Naive thymus-derived CD4-positive, alpha-beta T cell (primary cell): ENCODE data around the gene CDK5R2. TPM values are rescaled to one million over a fixed set of nuclear protein-coding genes. Genes with fewer than 3 reads are reported as not detected.
A peak's percentile ranks its signal among the peaks of the same experiment; 100 is the strongest.
"Not testable (repeated sequence)": the region's sequence is repeated elsewhere in the genome, so short reads cannot be mapped to it uniquely, and the experiment has no call there.

Experiments
- ATAC-seq: fragments of 150-1000 bp; cut with Tn5 transposase; 2 replicates; pipeline ENCODE4 v1.10.0; 2021; ENCODE audit warnings: mild to moderate bottlenecking, moderate library complexity
- CTCF ChIA-PET: fragments of 350-600 bp; sonication (Branson Sonifier 250); formaldehyde crosslinking; loops from one replicate; lab custom pipeline; 2021; ENCODE audit warnings: antibody characterized with exemption; lab: Charles Lee
- POLR2A ChIA-PET: fragments of 350-600 bp; sonication (Branson Sonifier 250); formaldehyde crosslinking; loops from one replicate; lab custom pipeline; 2021; ENCODE audit warnings: antibody characterized with exemption, inconsistent platforms; lab: Charles Lee
- DNase-seq, 9 donors: peaks; one replicate each; pipeline versions ENCODE4 v3.0.0 to v3.0.0-alpha.2; 2020 to 2022; ENCODE audit warnings: mixed read lengths in 1 of 9
- H3K27ac ChIP-seq: one replicate; pipeline ENCODE4 v1.7.0; 2013; ENCODE audit warnings: mild to moderate bottlenecking, low read depth, low read length, moderate library complexity
- H3K27me3 ChIP-seq, 2 donors: one replicate each; pipeline ENCODE4 v1.7.0; 2013; ENCODE audit warnings: low read length in 2 of 2, mild to moderate bottlenecking in 2 of 2, moderate library complexity in 2 of 2; ENCODE audit not compliant: control insufficient read depth in 2 of 2, insufficient read depth in 2 of 2
- H3K36me3 ChIP-seq, 3 experiments: 1 replicate in 2 of 3; 2 replicates in 1 of 3; pipeline ENCODE4 v1.7.0; 2013; ENCODE audit warnings: low read length in 3 of 3, mild to moderate bottlenecking in 3 of 3, moderate library complexity in 1 of 3; ENCODE audit not compliant: insufficient read depth in 3 of 3, control insufficient read depth in 2 of 3
- H3K4me1 ChIP-seq, 2 donors: one replicate each; pipeline ENCODE4 v1.7.0; 2013; ENCODE audit warnings: low read length in 2 of 2, mild to moderate bottlenecking in 2 of 2, moderate library complexity in 1 of 2; ENCODE audit not compliant: control insufficient read depth in 2 of 2, insufficient read depth in 2 of 2
- H3K4me3 ChIP-seq: 2 replicates; pipeline ENCODE4 v1.7.0; 2013; ENCODE audit warnings: mild to moderate bottlenecking, low read length
- H3K9me3 ChIP-seq, 3 experiments: 1 replicate in 2 of 3; 2 replicates in 1 of 3; pipeline ENCODE4 v1.7.0; 2013; ENCODE audit warnings: low read length in 3 of 3; ENCODE audit not compliant: control insufficient read depth in 2 of 3
- H3K27ac Mint-ChIP-seq, 9 donors: one replicate each; pipeline ENCODE4 v1.8.0; 2020 to 2022; ENCODE audit warnings: mixed read lengths in 9 of 9, mild to moderate bottlenecking in 8 of 9, moderate library complexity in 5 of 9, inconsistent platforms in 2 of 9
- H3K27me3 Mint-ChIP-seq, 5 donors: one replicate each; pipeline ENCODE4 v1.8.0; 2021 to 2022; ENCODE audit warnings: mixed read lengths in 5 of 5, mild to moderate bottlenecking in 1 of 5
- H3K36me3 Mint-ChIP-seq, 5 donors: one replicate each; pipeline ENCODE4 v1.8.0; 2020 to 2022; ENCODE audit warnings: mixed read lengths in 5 of 5, mild to moderate bottlenecking in 3 of 5, inconsistent platforms in 1 of 5
- H3K4me1 Mint-ChIP-seq, 7 donors: one replicate each; pipeline ENCODE4 v1.8.0; 2020 to 2022; ENCODE audit warnings: mixed read lengths in 7 of 7, mild to moderate bottlenecking in 3 of 7, inconsistent platforms in 1 of 7
- H3K4me3 Mint-ChIP-seq, 10 donors: one replicate each; pipeline ENCODE4 v1.8.0; 2020 to 2022; ENCODE audit warnings: mild to moderate bottlenecking in 10 of 10, mixed read lengths in 10 of 10, moderate library complexity in 6 of 10, inconsistent platforms in 2 of 10
- H3K9me3 Mint-ChIP-seq, 11 donors: one replicate each; pipeline ENCODE4 v1.8.0; 2020 to 2022; ENCODE audit warnings: mixed read lengths in 11 of 11, mild to moderate bottlenecking in 4 of 11, inconsistent platforms in 1 of 11, moderate library complexity in 1 of 11
- intact Hi-C, 2 donors: fragments of 100-400 bp; cut with micrococcal nuclease; formaldehyde crosslinking; loops; one replicate each; pipeline ENCODE4 v1.15.1; 2023
- polyA plus RNA-seq, 2 donors: library from polyadenylated mRNA; unstranded; fragments of 300-500 nt; fragmentation: Illumina TruSeq; gene quantifications; one replicate each; pipeline ENCODE4 v1.2.3, GENCODE V29; 2021
- total RNA-seq, 6 experiments: library from RNA in 5 of 6; stranded (reverse) in 5 of 6; gene quantifications; 1 replicate in 5 of 6; 2 replicates in 1 of 6; pipeline ENCODE4 v1.2.3 and lab custom pipeline; 2021 to 2026

CDK5R2 gene
- total and polyA plus RNA-seq, 7 experiments from 2014 or later, result not detected

GRCh38 chr2:218927876-218928275 is 31.6 kb upstream of the CDK5R2 start:
- Mint-ChIP-seq H3K27me3 (peaks cover 20 to 61% (median 45%) of the 10 kb centered on the region in 5 donors), H3K4me3 (no peak overlapping the region), H3K4me1 (no peaks in the 10 kb centered on the region), H3K9me3 (peaks cover 3 to 29% (median 12%) of the 10 kb centered on the region in 11 donors), H3K27ac (no peak overlapping the region), H3K36me3 (peaks cover 0 to 15% (median 5%) of the 10 kb centered on the region in 5 donors)
- H3K4me3 ChIP-seq, result no peak overlapping the region
- H3K27ac ChIP-seq, result no peak overlapping the region
- H3K9me3 ChIP-seq, result no peaks in the 10 kb centered on the region
- DNase-seq (no peak), ATAC-seq (no peak)
- CTCF ChIA-PET, result no interaction called here
- no peaks in the 10 kb centered on the region for H3K4me1 ChIP-seq
- no peaks in the 10 kb centered on the region for H3K36me3 ChIP-seq
- POLR2A ChIA-PET, result no interaction called here
- intact Hi-C loops, result no loop called here
- no peaks in the 10 kb centered on the region for H3K27me3 ChIP-seq

GRCh38 chr2:218930488-218930887 is 29.0 kb upstream of the CDK5R2 start:
- H3K4me3 ChIP-seq, H3K36me3 Mint-ChIP-seq, intact Hi-C loops, DNase-seq, POLR2A ChIA-PET, H3K27me3 ChIP-seq, H3K4me1 Mint-ChIP-seq, ATAC-seq, H3K27ac Mint-ChIP-seq, H3K4me3 Mint-ChIP-seq, CTCF ChIA-PET, H3K27ac ChIP-seq, H3K9me3 ChIP-seq, H3K4me1 ChIP-seq, H3K36me3 ChIP-seq: not testable (repeated sequence)
- Mint-ChIP-seq H3K27me3 (peaks cover 19 to 46% (median 37%) of the 10 kb centered on the region in 5 donors), H3K9me3 (peaks cover 0 to 24% (median 8%) of the 10 kb centered on the region in 11 donors)

- Mint-ChIP-seq H3K27me3 (peaks cover 19 to 50% (median 38%) of the 10 kb centered on the region in 5 donors), H3K9me3 (peaks cover 0 to 24% (median 8%) of the 10 kb centered on the region in 11 donors)
- H3K27ac ChIP-seq, H3K27ac Mint-ChIP-seq, H3K9me3 ChIP-seq, ATAC-seq, H3K4me1 Mint-ChIP-seq, H3K36me3 ChIP-seq, POLR2A ChIA-PET, DNase-seq, H3K4me1 ChIP-seq, H3K27me3 ChIP-seq, CTCF ChIA-PET, H3K4me3 ChIP-seq, H3K36me3 Mint-ChIP-seq, H3K4me3 Mint-ChIP-seq, intact Hi-C loops: not testable (repeated sequence)
Measured at GRCh38 chr2:218931751-218932150, 27.7 kb upstream of the CDK5R2 start.

GRCh38 chr2:218944759-218945404 is 14.6 kb upstream of the CDK5R2 start:
- H3K4me3 ChIP-seq, result no peak overlapping the region
- intact Hi-C loops, result no loop called here
- no peaks in the 10 kb centered on the region for H3K4me1 ChIP-seq
- CTCF ChIA-PET, result no interaction called here
- Mint-ChIP-seq H3K36me3 (peaks cover 0 to 7% (median 3%) of the 10 kb centered on the region in 5 donors), H3K4me3 (no peak overlapping the region), H3K9me3 (peaks cover 0 to 10% (median 3%) of the 10 kb centered on the region in 11 donors), H3K27me3 (peaks cover 35 to 72% (median 48%) of the 10 kb centered on the region in 5 donors), H3K27ac (no peak overlapping the region), H3K4me1 (no peaks in the 10 kb centered on the region)
- ATAC-seq, result no peak
- no peaks in the 10 kb centered on the region for H3K27me3 ChIP-seq
- POLR2A ChIA-PET, result no interaction called here
- DNase-seq, result no peak
- H3K9me3 ChIP-seq, result no peaks in the 10 kb centered on the region
- H3K27ac ChIP-seq, result no peak overlapping the region
- H3K36me3 ChIP-seq, result no peaks in the 10 kb centered on the region

- Mint-ChIP-seq H3K27me3 (peaks cover 33 to 65% (median 44%) of the 10 kb centered on the region in 5 donors), H3K4me1 (no peaks in the 10 kb centered on the region), H3K9me3 (peaks cover 0 to 6% (median 0%) of the 10 kb centered on the region in 11 donors), H3K36me3 (peaks cover 0 to 4% (median 3%) of the 10 kb centered on the region in 5 donors), H3K27ac (peak overlapping the region in 1 of 9 donors; percentile 43), H3K4me3 (no peak overlapping the region)
- H3K36me3 ChIP-seq, result no peaks in the 10 kb centered on the region
- no peaks in the 10 kb centered on the region for H3K9me3 ChIP-seq
- H3K4me1 ChIP-seq, result no peaks in the 10 kb centered on the region
- CTCF ChIA-PET, result interaction anchor here (0.6 to 0.7 kb wide), 3 partner anchors 67 to 407 kb away, joined by 3 to 5 read pairs (median 3); no protein-coding TSS in a partner anchor
- DNase-seq (no peak), ATAC-seq (no peak)
- no peaks in the 10 kb centered on the region for H3K27me3 ChIP-seq
- H3K27ac ChIP-seq, result no peak overlapping the region
- intact Hi-C loops, result no loop called here
- POLR2A ChIA-PET, result interaction anchor here (0.6 kb wide), 1 partner anchor 200 kb away, joined by 3 read pairs; no protein-coding TSS in a partner anchor
- no peak overlapping the region for H3K4me3 ChIP-seq
Measured at GRCh38 chr2:218946621-218947020, 12.8 kb upstream of the CDK5R2 start.

- no peak for DNase-seq
- peaks cover 0 to 4% (median 0%) of the 10 kb centered on the region in 11 donors for H3K9me3 Mint-ChIP-seq
- H3K27me3 Mint-ChIP-seq, result peaks cover 24 to 52% (median 40%) of the 10 kb centered on the region in 5 donors
- no peak overlapping the region for H3K4me3 Mint-ChIP-seq
- no peak overlapping the region for H3K27ac Mint-ChIP-seq
- Histone ChIP-seq H3K27ac (no peak overlapping the region), H3K4me1 (no peaks in the 10 kb centered on the region), H3K9me3 (no peaks in the 10 kb centered on the region), H3K27me3 (no peaks in the 10 kb centered on the region), H3K36me3 (no peaks in the 10 kb centered on the region), H3K4me3 (no peak overlapping the region)
- intact Hi-C loops, result no loop called here
- peaks cover 0 to 4% (median 0%) of the 10 kb centered on the region in 5 donors for H3K36me3 Mint-ChIP-seq
- POLR2A ChIA-PET, result no interaction called here
- no peaks in the 10 kb centered on the region for H3K4me1 Mint-ChIP-seq
- ATAC-seq, result no peak
- CTCF ChIA-PET, result no interaction called here
Measured at GRCh38 chr2:218952160-218952559, 7.3 kb upstream of the CDK5R2 start.
